ENCODE measurements around the gene EPHA8. TPM values are rescaled to one million over a fixed set of nuclear protein-coding genes. Genes with fewer than 3 reads are reported as not detected.

EPHA8 gene
- total RNA-seq, 1 donor = not detected

GRCh38 chr1:22587247-22587646, 24.0 kb downstream of the EPHA8 start:
- DNase-seq (ENCODE audit: low read depth in 2 of 3, low spot score in 2 of 3) = no peak

- DNase-seq (ENCODE audit: low read depth in 2 of 3, low spot score in 2 of 3) = no peak
Measured at GRCh38 chr1:22588899-22589422, 25.7 kb downstream of the EPHA8 start.

GRCh38 chr1:22591576-22591975, 28.3 kb downstream of the EPHA8 start:
- no peak for DNase-seq (ENCODE audit: low read depth in 2 of 3, low spot score in 2 of 3)

- no peak for DNase-seq (ENCODE audit: low read depth in 2 of 3, low spot score in 2 of 3)
Measured at GRCh38 chr1:22592051-22592450, 28.8 kb downstream of the EPHA8 start.

- DNase-seq (ENCODE audit: low read depth in 2 of 3, low spot score in 2 of 3) = no peak
Measured at GRCh38 chr1:22592919-22593790, 29.9 kb downstream of the EPHA8 start.

- no peak for DNase-seq (ENCODE audit: low read depth in 2 of 3, low spot score in 2 of 3)
Measured at GRCh38 chr1:22594396-22594795, 31.1 kb downstream of the EPHA8 start.

GRCh38 chr1:22595108-22595507, 31.8 kb downstream of the EPHA8 start:
- no peak for DNase-seq (ENCODE audit: low read depth in 2 of 3, low spot score in 2 of 3)

GRCh38 chr1:22597301-22597965, 34.1 kb downstream of the EPHA8 start:
- no peak for DNase-seq (ENCODE audit: low read depth in 2 of 3, low spot score in 2 of 3)

- no peak for DNase-seq (ENCODE audit: low read depth in 2 of 3, low spot score in 2 of 3)
Measured at GRCh38 chr1:22597996-22598395, 34.7 kb downstream of the EPHA8 start.

- DNase-seq (ENCODE audit: low read depth in 2 of 3, low spot score in 2 of 3) = no peak
Measured at GRCh38 chr1:22598736-22599135, 35.4 kb downstream of the EPHA8 start.

- no peak for DNase-seq (ENCODE audit: low read depth in 2 of 3, low spot score in 2 of 3)
Measured at GRCh38 chr1:22600071-22600816, 37.0 kb downstream of the EPHA8 start.

GRCh38 chr1:22600817-22601605, 37.7 kb downstream of the EPHA8 start:
- no peak for DNase-seq (ENCODE audit: low read depth in 2 of 3, low spot score in 2 of 3)

- no peak for DNase-seq (ENCODE audit: low read depth in 2 of 3, low spot score in 2 of 3)
Measured at GRCh38 chr1:22601610-22602009, 38.3 kb downstream of the EPHA8 start.

- no peak for DNase-seq (ENCODE audit: low read depth in 2 of 3, low spot score in 2 of 3)
Measured at GRCh38 chr1:22602060-22602740, 38.9 kb downstream of the EPHA8 start.

- no peak for DNase-seq (ENCODE audit: low read depth in 2 of 3, low spot score in 2 of 3)
Measured at GRCh38 chr1:22606161-22606560, 42.9 kb downstream of the EPHA8 start.

- no peak for DNase-seq (ENCODE audit: low read depth in 2 of 3, low spot score in 2 of 3)
Measured at GRCh38 chr1:22607154-22607553, 43.9 kb downstream of the EPHA8 start.

- DNase-seq (ENCODE audit: low read depth in 2 of 3, low spot score in 2 of 3) = no peak
Measured at GRCh38 chr1:22608361-22608760, 45.1 kb downstream of the EPHA8 start.

- DNase-seq (ENCODE audit: low read depth in 2 of 3, low spot score in 2 of 3) = no peak
Measured at GRCh38 chr1:22609291-22609690, 46.0 kb downstream of the EPHA8 start.

GRCh38 chr1:22611530-22611947, 48.2 kb downstream of the EPHA8 start:
- DNase-seq (ENCODE audit: low read depth in 2 of 3, low spot score in 2 of 3) = peak in 2 of 3 donors; percentile 54 to 75

Measured in hematopoietic multipotent progenitor cell (in vitro differentiated cells).